VCaP (cell line): ENCODE results near the gene RBBP4.
"Not testable (repeated sequence)": the region's sequence is repeated elsewhere in the genome, so short reads cannot be mapped to it uniquely, and the experiment has no call there.

Experiments
- H3K27ac ChIP-seq: fragments of 450-650 bp; 2 replicates; pipeline ENCODE4 v1.5.1; 2017
- TF ChIP-seq, protein P1 (sequence below): fragments of 450-650 bp; conservative IDR thresholded peaks from 2 replicates; pipeline ENCODE4 v1.5.1; 2017; ENCODE audit warnings: mild to moderate bottlenecking, moderate library complexity

Gene RBBP4

DNA sequence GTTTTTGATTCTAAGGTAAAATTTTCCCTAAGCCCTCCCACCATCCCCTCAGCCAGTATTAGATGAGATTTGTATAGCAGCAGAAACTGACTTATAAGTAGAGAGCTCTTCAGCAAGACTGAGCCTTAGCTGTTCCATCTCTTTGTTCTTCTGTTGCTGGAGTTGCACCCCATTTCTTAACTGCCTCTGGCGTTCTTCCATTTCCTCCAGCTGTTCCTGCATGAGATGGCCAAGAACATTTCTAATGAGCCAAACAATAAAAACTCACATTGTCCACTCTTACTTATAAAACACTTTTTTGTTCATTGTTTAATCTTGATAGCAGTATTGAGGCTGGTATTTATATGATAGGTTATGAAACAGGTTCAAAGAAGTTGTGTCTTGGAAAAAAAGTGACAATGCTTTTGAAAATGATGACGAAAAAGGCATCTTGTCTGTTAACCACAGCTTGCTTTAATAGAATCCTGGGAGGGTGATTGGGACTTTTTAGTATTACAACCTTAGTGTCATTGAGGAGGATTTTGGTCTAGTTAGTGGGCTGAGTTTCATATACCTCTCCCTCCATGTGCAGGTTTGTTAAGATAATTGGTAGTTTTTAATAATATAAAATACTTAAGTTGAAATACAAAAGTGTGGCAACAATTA lies 33.3 kb downstream of the RBBP4 start:
- H3K27ac ChIP-seq = no peak overlapping the region
- TF ChIP-seq, protein P1, sequence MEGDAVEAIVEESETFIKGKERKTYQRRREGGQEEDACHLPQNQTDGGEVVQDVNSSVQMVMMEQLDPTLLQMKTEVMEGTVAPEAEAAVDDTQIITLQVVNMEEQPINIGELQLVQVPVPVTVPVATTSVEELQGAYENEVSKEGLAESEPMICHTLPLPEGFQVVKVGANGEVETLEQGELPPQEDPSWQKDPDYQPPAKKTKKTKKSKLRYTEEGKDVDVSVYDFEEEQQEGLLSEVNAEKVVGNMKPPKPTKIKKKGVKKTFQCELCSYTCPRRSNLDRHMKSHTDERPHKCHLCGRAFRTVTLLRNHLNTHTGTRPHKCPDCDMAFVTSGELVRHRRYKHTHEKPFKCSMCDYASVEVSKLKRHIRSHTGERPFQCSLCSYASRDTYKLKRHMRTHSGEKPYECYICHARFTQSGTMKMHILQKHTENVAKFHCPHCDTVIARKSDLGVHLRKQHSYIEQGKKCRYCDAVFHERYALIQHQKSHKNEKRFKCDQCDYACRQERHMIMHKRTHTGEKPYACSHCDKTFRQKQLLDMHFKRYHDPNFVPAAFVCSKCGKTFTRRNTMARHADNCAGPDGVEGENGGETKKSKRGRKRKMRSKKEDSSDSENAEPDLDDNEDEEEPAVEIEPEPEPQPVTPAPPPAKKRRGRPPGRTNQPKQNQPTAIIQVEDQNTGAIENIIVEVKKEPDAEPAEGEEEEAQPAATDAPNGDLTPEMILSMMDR = no peak

DNA sequence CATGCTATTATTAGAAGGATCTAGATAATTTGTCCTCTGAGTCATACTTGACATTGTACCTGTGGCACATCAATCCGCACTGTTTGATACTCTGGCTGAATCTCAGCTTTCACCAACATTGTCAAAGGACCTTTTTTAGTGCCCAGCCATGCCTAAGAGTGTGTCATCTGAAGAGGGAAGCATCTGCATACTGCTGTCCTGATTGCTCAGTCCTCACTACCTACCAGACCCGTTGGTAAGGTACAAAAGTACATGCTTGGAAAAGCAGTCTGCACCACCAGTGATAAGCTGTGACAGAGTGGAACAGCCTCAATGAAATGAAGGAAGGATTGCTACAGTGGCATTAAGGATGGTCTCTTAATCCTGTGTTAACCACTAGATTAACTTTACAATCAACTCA lies 34.5 kb downstream of the RBBP4 start:
- H3K27ac ChIP-seq = no peak overlapping the region
- TF ChIP-seq, protein P1 = no peak

DNA sequence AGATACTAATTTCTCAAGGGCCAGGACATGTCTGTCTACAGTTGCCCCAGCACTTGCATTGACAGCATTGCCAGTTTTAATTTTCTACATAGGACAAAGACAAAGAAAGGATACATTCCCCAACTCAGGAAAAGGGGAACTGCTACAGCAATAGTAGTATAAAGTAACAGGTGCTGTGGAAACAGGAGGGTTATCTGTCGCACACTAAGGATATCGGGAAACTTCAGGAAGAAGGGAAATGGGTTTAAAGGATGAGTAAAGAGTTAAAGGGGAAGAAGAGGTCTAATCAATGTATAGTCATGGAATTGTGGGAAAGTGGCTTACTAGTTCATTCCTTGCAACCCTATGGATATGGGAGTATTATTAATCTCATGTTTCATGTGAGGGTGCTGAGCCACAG lies 35.4 kb downstream of the RBBP4 start:
- no peak overlapping the region for H3K27ac ChIP-seq
- TF ChIP-seq, protein P1 = no peak

DNA sequence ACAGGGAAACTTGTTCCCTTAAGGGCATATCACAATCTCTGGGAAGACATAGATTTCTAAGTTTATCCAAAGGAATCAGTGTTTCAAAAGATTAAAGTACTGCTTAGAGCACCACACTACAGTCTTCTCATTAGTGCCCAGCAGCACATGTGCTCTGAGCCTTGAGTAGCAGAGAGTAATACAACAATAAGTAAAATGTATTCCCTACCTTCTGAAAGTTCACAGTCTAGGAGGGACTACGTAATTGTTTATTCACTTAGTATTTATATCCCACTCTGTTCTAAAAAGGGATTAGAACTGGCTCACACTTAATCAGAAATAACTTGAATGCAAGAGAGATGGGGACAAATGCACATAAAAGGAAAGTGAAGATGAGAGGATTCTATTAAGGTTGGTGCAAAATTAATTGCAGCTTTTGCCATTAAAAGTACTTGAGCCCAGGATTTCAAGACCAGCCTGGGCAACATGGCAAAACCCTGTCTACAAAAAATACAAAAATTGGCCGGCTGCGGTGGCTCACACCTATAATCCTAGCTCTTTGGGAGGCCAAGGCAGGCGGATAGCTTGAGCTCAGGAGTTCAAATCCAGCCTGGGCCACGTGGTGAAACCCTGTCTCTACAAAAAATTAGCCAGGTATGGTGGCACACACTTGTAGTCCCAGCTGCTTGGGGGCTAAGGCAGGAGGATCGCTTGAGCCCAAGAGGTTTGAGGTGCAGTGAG lies 42.6 kb downstream of the RBBP4 start:
- TF ChIP-seq, protein P1 = no peak
- no peak overlapping the region for H3K27ac ChIP-seq

DNA sequence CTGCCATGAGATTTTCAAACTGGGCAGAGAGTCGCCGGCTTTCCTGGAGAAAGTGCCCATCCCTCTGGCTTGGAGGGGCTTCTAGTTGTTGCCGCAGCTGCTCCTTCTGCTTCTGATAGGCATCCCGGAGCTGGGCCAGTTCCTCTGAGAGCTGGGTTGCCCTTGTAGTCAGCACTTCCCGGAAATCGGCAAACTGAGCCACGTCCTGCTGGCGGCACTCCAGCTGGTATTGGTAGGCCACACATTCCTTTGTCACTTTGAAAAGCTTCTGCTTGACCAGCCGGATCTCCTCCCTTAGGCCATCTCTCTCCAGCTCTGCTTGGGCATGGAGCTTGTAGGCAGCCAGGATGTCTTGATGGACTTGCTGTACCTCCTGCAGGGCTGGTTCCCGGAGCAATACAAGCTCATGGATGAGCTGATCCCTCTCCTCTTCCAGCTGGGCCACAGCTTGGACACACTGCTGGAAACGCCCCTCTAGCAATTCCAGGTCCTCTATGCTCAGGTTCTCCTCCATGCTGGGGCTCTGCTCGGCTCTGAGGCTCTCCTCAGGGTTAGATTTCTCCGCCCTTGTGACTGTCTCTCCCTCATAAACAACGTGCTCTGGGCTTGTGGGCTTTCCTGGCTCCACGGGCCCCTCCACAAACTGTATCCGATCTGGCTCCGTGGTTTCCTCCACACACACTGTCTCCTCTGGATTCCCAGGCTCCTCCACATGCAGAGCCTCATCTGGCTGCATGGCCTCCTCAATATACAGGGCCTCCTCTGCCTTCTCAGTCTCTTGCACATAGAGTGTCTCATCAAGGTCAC lies 44.3 kb downstream of the RBBP4 start:
- TF ChIP-seq, protein P1 = no peak

DNA sequence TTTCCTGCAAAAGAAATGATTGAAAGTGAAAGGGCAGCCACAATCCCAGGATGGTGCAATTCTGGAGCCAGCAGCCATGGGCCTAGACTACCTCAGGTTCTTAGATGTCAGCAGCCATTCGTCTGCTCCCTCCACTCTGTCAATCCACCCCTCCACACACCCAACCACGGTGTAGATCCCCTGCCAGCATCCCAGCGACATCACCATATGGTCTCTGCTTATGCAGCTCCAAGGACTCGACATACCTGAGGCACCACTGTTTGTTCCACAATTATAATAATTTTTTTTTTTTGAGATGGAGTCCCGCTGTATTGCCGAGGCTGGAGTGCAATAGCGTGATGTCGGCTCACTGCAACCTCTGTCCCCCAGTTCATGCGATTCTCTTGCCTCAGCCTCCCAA lies 45.0 kb downstream of the RBBP4 start:
- TF ChIP-seq, protein P1 = no peak
- no peak overlapping the region for H3K27ac ChIP-seq

More for the DNA sequence above, 44.3 kb downstream of the RBBP4 start:
- H3K27ac ChIP-seq = peak overlapping the region; percentile 23; the same call in 1 of the 2 replicates

DNA sequence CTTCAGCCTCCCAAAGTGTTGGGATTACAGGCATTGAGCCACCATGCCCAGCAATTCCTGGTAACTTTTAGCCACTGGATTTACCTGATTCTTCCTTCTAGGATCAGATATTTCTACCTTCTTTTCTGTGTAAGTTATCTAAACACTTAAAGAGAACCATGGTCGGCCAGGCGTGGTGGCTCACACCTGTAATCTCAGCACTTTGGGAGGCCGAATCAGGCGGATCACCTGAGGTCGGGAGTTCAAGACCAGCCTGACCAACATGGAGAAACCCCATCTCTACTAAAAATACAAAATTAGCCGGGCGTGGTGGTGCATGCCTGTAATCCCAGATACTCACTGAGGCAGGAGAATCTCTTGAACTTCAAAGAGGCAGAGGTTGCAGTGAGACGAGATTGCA lies 46.0 kb downstream of the RBBP4 start:
- not testable (repeated sequence) for H3K27ac ChIP-seq
